Trophoblast cell (in vitro differentiated cells and primary cell): Measurements from ENCODE around the gene SKI.

ENCODE experiments used
- DNase-seq, 2 donors: peaks; one replicate each; pipeline ENCODE4 v3.0.0-alpha.2; 2016
- H2AFZ ChIP-seq: 2 replicates; pipeline ENCODE4 v1.6.1; 2013; ENCODE audit warnings: low read length, moderate library complexity, mild to moderate bottlenecking; ENCODE audit not compliant: insufficient read depth, poor library complexity
- H2AK5ac ChIP-seq: 2 replicates; pipeline ENCODE4 v1.6.1; 2013; ENCODE audit warnings: mild to moderate bottlenecking, low read length
- H2BK120ac ChIP-seq: 2 replicates; pipeline ENCODE4 v1.6.1; 2013; ENCODE audit warnings: low read length, mild to moderate bottlenecking, moderate library complexity; ENCODE audit not compliant: insufficient read depth, poor library complexity
- H2BK12ac ChIP-seq: 2 replicates; pipeline ENCODE4 v1.6.1; 2013; ENCODE audit warnings: mild to moderate bottlenecking, low read length, moderate library complexity
- H2BK5ac ChIP-seq: 2 replicates; pipeline ENCODE4 v1.6.1; 2013; ENCODE audit warnings: low read length, low read depth, moderate library complexity, mild to moderate bottlenecking; ENCODE audit not compliant: poor library complexity
- H3K14ac ChIP-seq: 2 replicates; pipeline ENCODE4 v1.6.1; 2013; ENCODE audit warnings: mild to moderate bottlenecking, low read length
- H3K18ac ChIP-seq: 2 replicates; pipeline ENCODE4 v1.6.1; 2013; ENCODE audit warnings: mild to moderate bottlenecking, low read length
- H3K23ac ChIP-seq: 2 replicates; pipeline ENCODE4 v1.6.1; 2013; ENCODE audit warnings: low read length
- H3K27ac ChIP-seq: 2 replicates; pipeline ENCODE4 v1.5.1; 2013; ENCODE audit warnings: low read depth, mild to moderate bottlenecking, inconsistent platforms, low read length, moderate library complexity
- H3K27me3 ChIP-seq: 2 replicates; pipeline ENCODE4 v1.6.1; 2013; ENCODE audit warnings: inconsistent platforms, mild to moderate bottlenecking, low read length, moderate library complexity; ENCODE audit not compliant: insufficient read depth
- H3K36me3 ChIP-seq, 2 experiments: 1 replicate in 1 of 2; 2 replicates in 1 of 2; pipeline ENCODE4 v1.6.1; 2013; ENCODE audit warnings: low read length in 2 of 2, mild to moderate bottlenecking in 2 of 2, moderate library complexity in 1 of 2; ENCODE audit not compliant: insufficient read depth in 2 of 2, control insufficient read depth in 1 of 2
- H3K4ac ChIP-seq: 2 replicates; pipeline ENCODE4 v1.6.1; 2013; ENCODE audit warnings: low read depth, mild to moderate bottlenecking, low read length, moderate library complexity
- H3K4me1 ChIP-seq, 2 experiments: 1 replicate in 1 of 2; 2 replicates in 1 of 2; pipeline ENCODE4 v1.6.1; 2013; ENCODE audit warnings: low read length in 2 of 2, mild to moderate bottlenecking in 2 of 2, moderate library complexity in 1 of 2; ENCODE audit not compliant: insufficient read depth in 2 of 2, control insufficient read depth in 1 of 2
- H3K4me2 ChIP-seq: 2 replicates; pipeline ENCODE4 v1.6.1; 2013; ENCODE audit warnings: inconsistent platforms, mild to moderate bottlenecking, low read length, moderate library complexity
- H3K4me3 ChIP-seq: 2 replicates; pipeline ENCODE4 v1.5.1; 2013; ENCODE audit warnings: mild to moderate bottlenecking, low read depth, low read length, inconsistent platforms
- H3K79me1 ChIP-seq: one replicate; pipeline ENCODE4 v1.6.1; 2013; ENCODE audit warnings: low read length
- H3K79me2 ChIP-seq: 2 replicates; pipeline ENCODE4 v1.6.1; 2013; ENCODE audit warnings: low read length, mild to moderate bottlenecking; ENCODE audit not compliant: control insufficient read depth, insufficient read depth, poor library complexity
- H3K9ac ChIP-seq: 2 replicates; pipeline ENCODE4 v1.6.1; 2013; ENCODE audit warnings: mild to moderate bottlenecking, low read length
- H3K9me3 ChIP-seq: 2 replicates; pipeline ENCODE4 v1.6.1; 2013; ENCODE audit warnings: low read depth, mild to moderate bottlenecking, control low read depth, inconsistent platforms, low read length; ENCODE audit not compliant: insufficient read depth
- H4K12ac ChIP-seq: 2 replicates; pipeline ENCODE4 v1.6.1; 2013; ENCODE audit warnings: low read depth, mild to moderate bottlenecking, low read length, moderate library complexity
- H4K8ac ChIP-seq: 2 replicates; pipeline ENCODE4 v1.6.1; 2013; ENCODE audit warnings: low read depth, mild to moderate bottlenecking, low read length, moderate library complexity
- H4K91ac ChIP-seq: one replicate; pipeline ENCODE4 v1.6.1; 2013; ENCODE audit warnings: low read depth, mild to moderate bottlenecking, low read length, moderate library complexity
- WGBS: extraction: QIAGEN DNeasy Blood & Tissue Kit; methylation state at CpG from one replicate; pipeline ENCODE4 v1.1.7; 2013; ENCODE audit warnings: missing lambda C conversion rate; ENCODE audit not compliant: insufficient read length, insufficient coverage; ENCODE audit errors: extremely low coverage; 5-methylcytosine and 5-hydroxymethylcytosine counted together

SKI gene

DNA sequence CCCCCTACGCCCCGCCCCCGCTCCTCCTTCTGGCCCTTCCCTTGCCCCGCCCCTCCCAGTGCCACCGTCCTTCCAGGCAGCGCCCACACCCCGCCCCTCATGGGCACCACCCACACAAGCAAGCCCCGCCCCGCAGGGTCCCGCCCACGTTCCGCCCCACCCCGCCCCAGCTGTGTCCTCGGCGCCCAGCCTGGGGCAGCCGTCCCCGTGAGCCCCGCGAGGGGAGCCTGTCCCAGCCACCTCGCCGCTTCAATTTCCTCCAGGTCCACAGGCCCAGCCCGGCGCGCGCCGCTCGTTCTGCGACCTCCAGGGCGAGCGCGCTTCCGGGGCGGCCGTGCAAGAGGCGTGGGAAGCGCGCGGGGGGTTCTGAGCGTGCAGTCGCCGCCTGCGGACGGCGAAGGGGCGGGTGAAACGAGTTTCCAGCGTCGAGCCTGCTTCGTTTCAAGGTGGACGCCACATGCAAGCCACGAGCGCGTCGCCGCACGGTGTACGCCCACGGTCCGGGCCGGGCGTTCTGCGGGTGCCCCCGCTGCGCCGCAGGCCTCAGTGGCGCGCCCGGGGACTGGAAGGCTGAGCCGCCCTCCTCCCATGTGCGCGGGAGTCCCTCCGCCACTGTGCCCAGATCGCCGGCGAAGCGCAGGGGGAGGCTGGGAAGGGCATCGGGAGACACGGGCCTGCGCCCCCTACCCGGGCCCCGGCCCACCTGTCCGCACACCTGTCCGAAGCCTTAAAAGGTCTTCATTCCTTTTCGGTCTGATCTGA is 22.7 kb upstream of the SKI start:
- Histone ChIP-seq H3K9ac (no peak overlapping the region), H3K4me2 (peak overlapping the region; percentile 75), H2AK5ac (peak overlapping the region; percentile 36), H3K4me3 (peak overlapping the region; percentile 64), H2BK120ac (peak overlapping the region; percentile 26), H3K79me1 (peaks cover 8% of the 10 kb centered on the region), H3K4me1 (peaks cover 9 to 12% of the 10 kb centered on the region in 2 experiments), H4K8ac (peak overlapping the region; percentile 83), H4K91ac (peak overlapping the region; percentile 31), H3K23ac (no peak overlapping the region), H2BK12ac (no peak overlapping the region), H4K12ac (peak overlapping the region; percentile 43), H3K14ac (peak overlapping the region; percentile 68), H3K27ac (peak overlapping the region; percentile 47), H3K18ac (peak overlapping the region; percentile 57), H3K4ac (peak overlapping the region; percentile 13), H3K9me3 (peaks cover 2% of the 10 kb centered on the region), H3K27me3 (no peaks in the 10 kb centered on the region), H2BK5ac (no peak overlapping the region), H2AFZ (peak overlapping the region; percentile 34), H3K79me2 (peaks cover 6% of the 10 kb centered on the region), H3K36me3 (no peaks in the 10 kb centered on the region)
- WGBS: no CpG with 5 or more reads among the region's 84 CpGs
- DNase-seq: peak; percentile 88 to 89

- H2BK5ac ChIP-seq: no peak overlapping the region
- H3K4me1 ChIP-seq: peaks cover 9 to 13% of the 10 kb centered on the region in 2 experiments
- H3K9me3 ChIP-seq: peaks cover 2% of the 10 kb centered on the region
- H3K9ac ChIP-seq: no peak overlapping the region
- no peaks in the 10 kb centered on the region for H3K36me3 ChIP-seq
- H3K4ac ChIP-seq: no peak overlapping the region
- peaks cover 6% of the 10 kb centered on the region for H3K79me2 ChIP-seq
- peaks cover 8% of the 10 kb centered on the region for H3K79me1 ChIP-seq
- H3K18ac ChIP-seq: no peak overlapping the region
- H2AFZ ChIP-seq: no peak overlapping the region
- H3K27ac ChIP-seq: no peak overlapping the region
- no peak overlapping the region for H4K12ac ChIP-seq
- no peak overlapping the region for H2BK12ac ChIP-seq
- H4K91ac ChIP-seq: no peak overlapping the region
- WGBS: no CpG with 5 or more reads among the region's 16 CpGs
- no peak for DNase-seq
- H2AK5ac ChIP-seq: no peak overlapping the region
- no peak overlapping the region for H3K23ac ChIP-seq
- H3K4me3 ChIP-seq: no peak overlapping the region
- H3K27me3 ChIP-seq: no peaks in the 10 kb centered on the region
- no peak overlapping the region for H3K14ac ChIP-seq
- H3K4me2 ChIP-seq: no peak overlapping the region
- H4K8ac ChIP-seq: no peak overlapping the region
- no peak overlapping the region for H2BK120ac ChIP-seq
Measured at GRCh38 chr1:2206813-2207487, 21.2 kb upstream of the SKI start.

- Histone ChIP-seq H2BK120ac (no peak overlapping the region), H3K79me1 (peaks cover 22% of the 10 kb centered on the region), H2AFZ (no peak overlapping the region), H3K18ac (no peak overlapping the region), H3K4ac (no peak overlapping the region), H4K12ac (no peak overlapping the region), H3K36me3 (no peaks in the 10 kb centered on the region), H4K8ac (no peak overlapping the region), H3K4me3 (no peak overlapping the region), H2BK5ac (no peak overlapping the region), H2AK5ac (no peak overlapping the region), H3K27ac (no peak overlapping the region), H3K9ac (no peak overlapping the region), H3K27me3 (no peaks in the 10 kb centered on the region), H3K14ac (no peak overlapping the region), H3K23ac (no peak overlapping the region), H2BK12ac (no peak overlapping the region), H4K91ac (no peak overlapping the region), H3K4me2 (no peak overlapping the region), H3K4me1 (peaks cover 24 to 27% of the 10 kb centered on the region in 2 experiments), H3K79me2 (peaks cover 17% of the 10 kb centered on the region), H3K9me3 (peaks cover 2% of the 10 kb centered on the region)
- DNase-seq: peak; percentile 81 to 82
- WGBS: no CpG with 5 or more reads among the region's 24 CpGs
Measured at GRCh38 chr1:2208309-2209239, 19.5 kb upstream of the SKI start.

DNA sequence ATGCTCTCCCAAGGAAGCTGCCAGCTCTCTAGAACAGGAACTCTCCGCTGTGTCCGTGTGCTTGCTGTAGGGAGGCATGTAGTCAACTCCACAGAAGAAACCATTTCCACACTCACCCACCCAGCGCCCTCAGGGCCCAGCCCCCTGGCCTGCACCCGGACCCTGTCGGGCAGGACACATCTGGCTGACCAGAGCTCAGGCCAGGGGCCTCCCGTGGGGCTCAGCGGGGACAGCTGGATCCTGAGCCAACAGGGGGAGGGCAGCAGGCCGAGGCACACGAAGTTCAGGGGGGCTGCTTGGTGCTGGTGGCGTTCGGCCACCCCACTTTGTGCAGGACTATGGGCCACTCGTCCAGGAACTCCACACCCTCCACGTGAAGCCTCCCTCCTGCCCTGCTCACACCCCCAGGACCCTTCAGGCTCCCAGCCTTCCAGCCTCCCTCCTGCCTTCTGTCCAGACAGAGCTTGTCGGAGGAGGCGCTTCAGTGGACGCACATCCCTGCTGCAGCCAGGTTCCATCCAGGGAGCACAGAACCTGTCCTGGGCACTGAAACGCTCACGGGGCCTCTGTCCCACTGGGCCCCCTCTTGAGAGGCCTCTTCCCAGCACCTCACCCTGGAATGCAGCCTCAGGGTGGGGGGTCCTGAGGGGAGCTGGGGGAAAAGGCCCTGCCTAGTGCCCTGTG is 18.6 kb upstream of the SKI start:
- peaks cover 29% of the 10 kb centered on the region in 2 experiments for H3K4me1 ChIP-seq
- H3K27me3 ChIP-seq: no peaks in the 10 kb centered on the region
- peaks cover 14% of the 10 kb centered on the region for H3K79me2 ChIP-seq
- H2BK5ac ChIP-seq: no peak overlapping the region
- H4K91ac ChIP-seq: no peak overlapping the region
- H3K4me3 ChIP-seq: no peak overlapping the region
- H3K79me1 ChIP-seq: peaks cover 21% of the 10 kb centered on the region
- H3K9me3 ChIP-seq: no peaks in the 10 kb centered on the region
- no peak overlapping the region for H4K12ac ChIP-seq
- no peak overlapping the region for H3K18ac ChIP-seq
- no CpG with 5 or more reads among the region's 18 CpGs for WGBS
- no peak overlapping the region for H3K4ac ChIP-seq
- no peak overlapping the region for H2AK5ac ChIP-seq
- H3K9ac ChIP-seq: no peak overlapping the region
- no peak overlapping the region for H4K8ac ChIP-seq
- H3K4me2 ChIP-seq: no peak overlapping the region
- H3K23ac ChIP-seq: no peak overlapping the region
- DNase-seq: no peak
- no peak overlapping the region for H3K14ac ChIP-seq
- no peak overlapping the region for H2BK12ac ChIP-seq
- no peak overlapping the region for H3K27ac ChIP-seq
- H2AFZ ChIP-seq: no peak overlapping the region
- no peak overlapping the region for H2BK120ac ChIP-seq
- no peaks in the 10 kb centered on the region for H3K36me3 ChIP-seq
